K562 (cell line): Measurements from ENCODE around the gene HTR4. TPM values are rescaled to one million over a fixed set of nuclear protein-coding genes. Genes with fewer than 3 reads are reported as not detected.

Experiments
- CBFA2T2 ChIP-seq: fragments of 450-650 bp; conservative IDR thresholded peaks from 2 replicates; pipeline ENCODE4 v1.6.1; 2017; ENCODE audit warnings: mild to moderate bottlenecking
- CBFA2T3 ChIP-seq: fragments of 450-650 bp; IDR thresholded peaks from 2 replicates; pipeline ENCODE4 v1.6.1; 2017
- EP300 ChIP-seq: IDR thresholded peaks from 2 replicates; pipeline ENCODE4 v1.6.1; 2012; ENCODE audit warnings: low read length, improper control_type of control experiment
- ESRRB ChIP-seq: fragments of 250-450 bp; sonication (Bioruptor Pico); IDR thresholded peaks from 2 replicates; pipeline ENCODE4 v1.5.0; 2020; ENCODE audit warnings: mild to moderate bottlenecking, moderate library complexity, borderline replicate concordance
- HMBOX1 ChIP-seq: sonication (generic); IDR thresholded peaks from 2 replicates; pipeline ENCODE4 v1.6.1; 2016
- MCM3 ChIP-seq: fragments of 450-650 bp; IDR thresholded peaks from 2 replicates; pipeline ENCODE4 v1.6.1; 2016
- MEF2A ChIP-seq: IDR thresholded peaks from 2 replicates; pipeline ENCODE4 v1.6.1; 2011; ENCODE audit warnings: low read depth, mild to moderate bottlenecking, low read length, moderate library complexity; ENCODE audit not compliant: control insufficient read depth
- POLR2AphosphoS2 ChIP-seq: IDR thresholded peaks from 2 replicates; pipeline ENCODE4 v1.6.1; 2012; ENCODE audit warnings: low read length, improper control_type of control experiment
- PRDM10 ChIP-seq: fragments of 450-650 bp; IDR thresholded peaks from 2 replicates; pipeline ENCODE4 v1.6.1; 2018; ENCODE audit not compliant: partially characterized antibody
- SOX6 ChIP-seq: fragments of 450-650 bp; IDR thresholded peaks from 2 replicates; pipeline ENCODE4 v1.6.1; 2014; ENCODE audit warnings: mild to moderate bottlenecking
- STAT5B ChIP-seq: fragments of 250-450 bp; sonication (Bioruptor Pico); IDR thresholded peaks from 2 replicates; pipeline ENCODE4 v1.8.0; 2021; ENCODE audit warnings: mild to moderate bottlenecking, inconsistent platforms
- STAT6 ChIP-seq: sonication (generic); formaldehyde crosslinking; IDR thresholded peaks from 2 replicates; pipeline ENCODE4 v1.8.1; 2023; ENCODE audit warnings: mild to moderate bottlenecking, missing genetic modification reagents
- SUPT5H ChIP-seq: fragments of 450-650 bp; IDR thresholded peaks from 2 replicates; pipeline ENCODE4 v1.6.1; 2016
- TAL1 ChIP-seq: fragments of 450-650 bp; IDR thresholded peaks from 2 replicates; pipeline ENCODE4 v1.6.1; 2016; ENCODE audit warnings: mild to moderate bottlenecking
- TCF3 ChIP-seq: sonication (generic); formaldehyde crosslinking; IDR thresholded peaks from 2 replicates; pipeline ENCODE4 v1.4.0; 2020; ENCODE audit warnings: mild to moderate bottlenecking, missing genetic modification reagents
- TEAD4 ChIP-seq, 2 experiments: sonication (generic) in 1 of 2; formaldehyde crosslinking in 1 of 2; IDR thresholded peaks; 2 replicates each; pipeline versions ENCODE4 v1.6.1 to v1.8.0; 2012 to 2022; ENCODE audit warnings: borderline replicate concordance in 1 of 2, inconsistent platforms in 1 of 2, low read length in 1 of 2, mild to moderate bottlenecking in 1 of 2, missing genetic modification reagents in 1 of 2
- TFAP4 ChIP-seq: sonication (generic); formaldehyde crosslinking; IDR thresholded peaks from 2 replicates; pipeline ENCODE4 v1.8.0; 2022; ENCODE audit warnings: missing genetic modification reagents, mild to moderate bottlenecking, moderate library complexity, borderline replicate concordance
- ZNF444 ChIP-seq: fragments of 250-450 bp; sonication (Bioruptor Pico); IDR thresholded peaks from 2 replicates; pipeline ENCODE4 v1.4.0; 2020; ENCODE audit warnings: mild to moderate bottlenecking, moderate library complexity
- polyA plus RNA-seq, 8 experiments: library from polyadenylated mRNA; depleted of rRNA in 4 of 8; stranded (reverse) in 5 of 8; unstranded in 3 of 8; fragments of >200 nt; fragmentation: Nextera tagmentation in 2 of 8; fragmentation: Illumina TruSeq in 1 of 8; extraction: Ambion mirVana in 2 of 8; extraction: Trizol in 1 of 8; gene quantifications; 2 replicates each; pipeline versions ENCODE4 v1.2.1 to v1.2.3, GENCODE V29; 2011 to 2014; ENCODE audit warnings: inconsistent platforms in 1 of 8, missing spikeins in 1 of 8
- total RNA-seq, 7 experiments: library from RNA; depleted of rRNA in 6 of 7; stranded (reverse); fragments of >200 nt in 6 of 7; fragmentation: Illumina TruSeq in 2 of 7; extraction: Trizol in 2 of 7; gene quantifications; 2 replicates each; pipeline versions ENCODE4 v1.2.1 to v1.2.3, GENCODE V29; 2011 to 2021; ENCODE audit warnings: low replicate concordance in 1 of 7

The HTR4 gene
- total and polyA plus RNA-seq, 9 of the 15 experiments (the other 6 are each of a cell fraction or from before 2014, with no cell fraction given): 0.13 TPM; not detected in 8

- no peak for TF ChIP-seq STAT6 (CRISPR knock-in tag)
- peak; percentile 28; the same call in 1 of the 2 replicates for TF ChIP-seq SOX6
- peak; percentile 88 for TF ChIP-seq PRDM10
- peak; percentile 33 for TF ChIP-seq TEAD4 (IDR thresholded peaks at IDR 0.05; ENCODE audit: low read length)
- no peak for TF ChIP-seq TEAD4 (CRISPR knock-in tag; IDR thresholded peaks at IDR 0.05; ENCODE audit: borderline replicate concordance)
- peak; percentile 50 for TF ChIP-seq CBFA2T2
- TF ChIP-seq CBFA2T3: peak; percentile 73
- no peak for TF ChIP-seq MCM3
- TF ChIP-seq EP300: 0 out of 2 replicates have a peak, but pooled peaks have one; percentile 8
- TF ChIP-seq TCF3 (CRISPR knock-in tag): peak; percentile 51
- TF ChIP-seq TAL1: peak; percentile 63
- no peak for TF ChIP-seq TFAP4 (CRISPR knock-in tag)
- TF ChIP-seq MEF2A: no peak
- TF ChIP-seq ZNF444: no peak
- no peak for TF ChIP-seq SUPT5H
- TF ChIP-seq ESRRB (CRISPR knock-in tag): no peak
- TF ChIP-seq POLR2AphosphoS2: no peak
- no peak for TF ChIP-seq STAT5B (CRISPR knock-in tag)
- TF ChIP-seq HMBOX1: peak; percentile 57
Observed at GRCh38 chr5:148573374-148573773, 81.0 kb downstream of the HTR4 start (continued).
